Renal cortex interstitium (tissue), 11 donors: Measurements from ENCODE around the gene OPN1LW. TPM values are rescaled to one million over a fixed set of nuclear protein-coding genes. Genes with fewer than 3 reads are reported as not detected.
"Not testable (repeated sequence)": the region's sequence is repeated elsewhere in the genome, so short reads cannot be mapped to it uniquely, and the experiment has no call there.

Experiments
- DNase-seq, 11 donors: peaks; one replicate each; pipeline ENCODE4 v3.0.0-alpha.2; 2013; ENCODE audit warnings: low read depth in 9 of 11, low spot score in 4 of 11; ENCODE audit errors: extremely low read depth in 1 of 11
- polyA plus RNA-seq, 3 donors: library from polyadenylated mRNA; unstranded; fragments of 120-200 nt; gene quantifications; one replicate each; pipeline ENCODE4 v1.2.1, GENCODE V29; 2013; ENCODE audit not compliant: insufficient read length in 3 of 3

The OPN1LW gene
- polyA plus RNA-seq, 3 donors = not detected

GRCh38 chrX:154125391-154126040 lies 18.5 kb upstream of the OPN1LW start:
- no peak for DNase-seq

- DNase-seq = no peak
Measured at GRCh38 chrX:154126101-154126500, 17.9 kb upstream of the OPN1LW start.

GRCh38 chrX:154131955-154132354 lies 12.1 kb upstream of the OPN1LW start:
- no peak for DNase-seq

GRCh38 chrX:154132366-154132765 lies 11.7 kb upstream of the OPN1LW start:
- DNase-seq = no peak

GRCh38 chrX:154135458-154136229 lies 8.4 kb upstream of the OPN1LW start:
- DNase-seq = no peak

GRCh38 chrX:154136627-154137161 lies 7.3 kb upstream of the OPN1LW start:
- peak in 6 of 11 donors; percentile 49 to 67 (median 60) for DNase-seq

- DNase-seq = no peak
Measured at GRCh38 chrX:154138857-154139256, 5.2 kb upstream of the OPN1LW start.

- no peak for DNase-seq
Measured at GRCh38 chrX:154140206-154140605, 3.8 kb upstream of the OPN1LW start.

GRCh38 chrX:154140742-154141141 lies 3.3 kb upstream of the OPN1LW start:
- DNase-seq = no peak

GRCh38 chrX:154142386-154142785 lies 1.7 kb upstream of the OPN1LW start:
- DNase-seq = no peak

- no peak for DNase-seq
Measured at GRCh38 chrX:154142950-154143745, 895 bp upstream of the OPN1LW start.

GRCh38 chrX:154151030-154151429 lies 7.0 kb downstream of the OPN1LW start:
- not testable (repeated sequence) for DNase-seq

- DNase-seq = not testable (repeated sequence)
Measured at GRCh38 chrX:154156221-154156620, 12.2 kb downstream of the OPN1LW start.

- not testable (repeated sequence) for DNase-seq
Measured at GRCh38 chrX:154157207-154157606, 13.2 kb downstream of the OPN1LW start.

GRCh38 chrX:154159345-154159744 lies 15.3 kb downstream of the OPN1LW start:
- not testable (repeated sequence) for DNase-seq

- DNase-seq = not testable (repeated sequence)
Measured at GRCh38 chrX:154164902-154165301, 20.9 kb downstream of the OPN1LW start.

GRCh38 chrX:154168384-154168783 lies 24.3 kb downstream of the OPN1LW start:
- not testable (repeated sequence) for DNase-seq

- not testable (repeated sequence) for DNase-seq
Measured at GRCh38 chrX:154172535-154172943, 28.5 kb downstream of the OPN1LW start.

GRCh38 chrX:154174356-154174755 lies 30.3 kb downstream of the OPN1LW start:
- not testable (repeated sequence) for DNase-seq
